K562 (cell line): ENCODE results near the gene HFE. TPM values are rescaled to one million over a fixed set of nuclear protein-coding genes. Genes with fewer than 3 reads are reported as not detected.

Experiments used
- ATF7 ChIP-seq: fragments of 450-650 bp; IDR thresholded peaks from 2 replicates; pipeline ENCODE4 v1.7.1; 2014; ENCODE audit warnings: mild to moderate bottlenecking, moderate library complexity
- CCAR2 ChIP-seq: fragments of 200-400 bp; formaldehyde crosslinking; IDR thresholded peaks from 2 replicates; pipeline ENCODE4 v1.6.1; 2017; ENCODE audit warnings: mild to moderate bottlenecking, low read depth, low read length
- CEBPG ChIP-seq, 3 experiments: fragments of 200-800 bp in 1 of 3; sonication (Bioruptor generic) in 1 of 3; sonication (generic) in 1 of 3; formaldehyde crosslinking in 1 of 3; IDR thresholded peaks in 2 of 3; conservative IDR thresholded peaks in 1 of 3; 2 replicates each; pipeline versions ENCODE4 v1.6.1 to v1.8.0; 2016 to 2022; ENCODE audit warnings: missing compliant biosample characterization in 2 of 3, missing genetic modification characterization in 2 of 3, mild to moderate bottlenecking in 1 of 3, missing genetic modification reagents in 1 of 3
- FOXA1 ChIP-seq: fragments of 450-650 bp; IDR thresholded peaks from 2 replicates; pipeline ENCODE4 v1.6.1; 2016; ENCODE audit warnings: mild to moderate bottlenecking, borderline replicate concordance
- FOXA3 ChIP-seq, 2 experiments: fragments of 450-650 bp in 1 of 2; sonication (generic) in 1 of 2; formaldehyde crosslinking; IDR thresholded peaks in 1 of 2; conservative IDR thresholded peaks in 1 of 2; 2 replicates each; pipeline versions ENCODE4 v1.4.0 to v1.8.0; 2020 to 2022; ENCODE audit warnings: mild to moderate bottlenecking in 2 of 2, missing genetic modification reagents in 1 of 2
- IRF2 ChIP-seq: sonication (generic); formaldehyde crosslinking; IDR thresholded peaks from 2 replicates; pipeline ENCODE4 v1.8.1; 2022; ENCODE audit warnings: mild to moderate bottlenecking, missing genetic modification reagents
- MLX ChIP-seq, 2 experiments: fragments of 450-650 bp in 1 of 2; sonication (generic) in 1 of 2; formaldehyde crosslinking; conservative IDR thresholded peaks; 2 replicates each; pipeline versions ENCODE4 v1.4.0 to v1.8.1; 2020 to 2022; ENCODE audit warnings: mild to moderate bottlenecking in 1 of 2, missing genetic modification reagents in 1 of 2
- NFATC3 ChIP-seq: fragments of 450-650 bp; IDR thresholded peaks from 2 replicates; pipeline ENCODE4 v1.6.1; 2017; ENCODE audit warnings: mild to moderate bottlenecking
- NFRKB ChIP-seq: fragments of 450-650 bp; IDR thresholded peaks from 2 replicates; pipeline ENCODE4 v1.6.1; 2016; ENCODE audit warnings: low read depth
- SAFB2 ChIP-seq: fragments of 200-400 bp; formaldehyde crosslinking; IDR thresholded peaks from 2 replicates; pipeline ENCODE4 v1.6.1; 2018; ENCODE audit warnings: borderline replicate concordance, low read length, low read depth, moderate library complexity; ENCODE audit not compliant: severe bottlenecking
- THRA ChIP-seq: fragments of 450-650 bp; IDR thresholded peaks from 2 replicates; pipeline ENCODE4 v1.6.1; 2017; ENCODE audit warnings: mild to moderate bottlenecking, moderate library complexity
- ZBTB11 ChIP-seq, 3 experiments: fragments of 200-800 bp in 1 of 3; fragments of 250-450 bp in 1 of 3; fragments of 450-650 bp in 1 of 3; sonication (Bioruptor Pico) in 1 of 3; sonication (Bioruptor generic) in 1 of 3; formaldehyde crosslinking in 1 of 3; IDR thresholded peaks; 2 replicates each; pipeline versions ENCODE4 v1.6.1 to v1.8.0; 2016 to 2022; ENCODE audit warnings: mild to moderate bottlenecking in 2 of 3, missing genetic modification characterization in 2 of 3, missing compliant biosample characterization in 1 of 3, moderate library complexity in 1 of 3
- ZFP36 ChIP-seq: fragments of 150-350 bp; IDR thresholded peaks from 2 replicates; pipeline ENCODE4 v1.6.1; 2018; ENCODE audit warnings: low read length, low read depth; ENCODE audit not compliant: partially characterized antibody
- ZNF449 ChIP-seq: fragments of 250-450 bp; sonication (Bioruptor Pico); IDR thresholded peaks from 2 replicates; pipeline ENCODE4 v1.8.0; 2022; ENCODE audit warnings: moderate library complexity, mild to moderate bottlenecking, inconsistent platforms
- ZNF75A ChIP-seq: fragments of 450-650 bp; formaldehyde crosslinking; IDR thresholded peaks from 2 replicates; pipeline ENCODE4 v1.4.0; 2020; ENCODE audit warnings: mild to moderate bottlenecking
- ZNF778 ChIP-seq: fragments of 450-650 bp; formaldehyde crosslinking; IDR thresholded peaks from 2 replicates; pipeline ENCODE4 v1.4.0; 2020; ENCODE audit warnings: mild to moderate bottlenecking, moderate library complexity
- polyA plus RNA-seq, 8 experiments: library from polyadenylated mRNA; depleted of rRNA in 4 of 8; stranded (reverse) in 5 of 8; unstranded in 3 of 8; fragments of >200 nt; fragmentation: Nextera tagmentation in 2 of 8; fragmentation: Illumina TruSeq in 1 of 8; extraction: Ambion mirVana in 2 of 8; extraction: Trizol in 1 of 8; gene quantifications; 2 replicates each; pipeline versions ENCODE4 v1.2.1 to v1.2.3, GENCODE V29; 2011 to 2014; ENCODE audit warnings: inconsistent platforms in 1 of 8, missing spikeins in 1 of 8
- total RNA-seq, 7 experiments: library from RNA; depleted of rRNA in 6 of 7; stranded (reverse); fragments of >200 nt in 6 of 7; fragmentation: Illumina TruSeq in 2 of 7; extraction: Trizol in 2 of 7; gene quantifications; 2 replicates each; pipeline versions ENCODE4 v1.2.1 to v1.2.3, GENCODE V29; 2011 to 2021; ENCODE audit warnings: low replicate concordance in 1 of 7

HFE gene
- total and polyA plus RNA-seq, 9 of the 15 experiments (the other 6 are each of a cell fraction or from before 2014, with no cell fraction given) = 0.14 to 1.2 (median 0.76) TPM

GRCh38 chr6:26103770-26104456 is 16.7 kb downstream of the HFE start (continued):
- no peak for TF ChIP-seq ZNF449 (CRISPR knock-in tag)
- TF ChIP-seq NFATC3 = peak; percentile 52; the same call in 1 of the 2 replicates
- TF ChIP-seq CCAR2 = no peak
- no peak for TF ChIP-seq ZNF778 (CRISPR knock-in tag)
- TF ChIP-seq ZFP36 = peak; percentile 81
- TF ChIP-seq FOXA1 = no peak
- TF ChIP-seq CEBPG (CRISPR knock-in tag; IDR thresholded peaks at IDR 0.05) = no peak
- TF ChIP-seq CEBPG (tag; conservative IDR thresholded peaks at IDR 0.05 in 1 of 2, IDR thresholded peaks at IDR 0.05 in 1 of 2) = no peak; a peak in 1 of 4 replicates
- peak in 1 of 3 experiments; percentile 83; a peak in 2 of 6 replicates for TF ChIP-seq ZBTB11 (CRISPR knock-in tag; IDR thresholded peaks at IDR 0.05)
- no peak for TF ChIP-seq IRF2 (CRISPR knock-in tag)
- TF ChIP-seq NFRKB = peak; percentile 93
- TF ChIP-seq ZNF75A (CRISPR knock-in tag) = no peak
- no peak for TF ChIP-seq THRA
- peak; percentile 93 for TF ChIP-seq ATF7
- TF ChIP-seq MLX (CRISPR knock-in tag; conservative IDR thresholded peaks at IDR 0.05) = peak; percentile 86 to 95; a peak in 3 of 4 replicates
- no peak for TF ChIP-seq SAFB2
- no peak; a peak in 1 of 4 replicates for TF ChIP-seq FOXA3 (CRISPR knock-in tag; conservative IDR thresholded peaks at IDR 0.05 in 1 of 2, IDR thresholded peaks at IDR 0.05 in 1 of 2)
